ENCODE results near the gene WDR46.

- no peak for TF ChIP-seq POLR2AphosphoS5 (IDR thresholded peaks at IDR 0.05; ENCODE audit: low read depth)
- TF ChIP-seq CTCF (conservative IDR thresholded peaks at IDR 0.05; ENCODE audit: low read depth in 2 of 2) = 0 out of 4 replicates have a peak, but pooled peaks of 1 of the 2 experiments have one; percentile 23
- TF ChIP-seq REST (IDR thresholded peaks at IDR 0.05; ENCODE audit: unreplicated experiment) = no peak
- TF ChIP-seq EZH2 (IDR thresholded peaks at IDR 0.05; ENCODE audit: low read depth, unreplicated experiment) = no peak
- no peak for TF ChIP-seq EZH2phosphoT487 (IDR thresholded peaks at IDR 0.05; ENCODE audit: unreplicated experiment)
- TF ChIP-seq JUNB (IDR thresholded peaks at IDR 0.05; ENCODE audit: unreplicated experiment) = no peak
- no peak for TF ChIP-seq CREB1 (CRISPR knock-in tag; IDR thresholded peaks at IDR 0.05; ENCODE audit: low read depth)
- no peak for TF ChIP-seq ZNF114 (CRISPR knock-in tag; IDR thresholded peaks at IDR 0.05)
- no peak for TF ChIP-seq STAT1 (IDR thresholded peaks at IDR 0.05; ENCODE audit: unreplicated experiment)
Measured at GRCh38 chr6:33271117-33271467, 17.9 kb downstream of the WDR46 start.
